Fibroblast of upper back skin (primary cell): Measurements from ENCODE around the gene CCT6B.
"Not testable (repeated sequence)": the region's sequence is repeated elsewhere in the genome, so short reads cannot be mapped to it uniquely, and the experiment has no call there.

ENCODE experiments used
- DNase-seq: peaks from one replicate; pipeline ENCODE4 v3.0.0-alpha.2; 2013

Gene CCT6B

GRCh38 chr17:34961093-34961911 is at the start of gene CCT6B, which contains the start of gene ZNF830:
Gene CCT6B (minus strand): TSS chr17:34961460. CDS start chr17:34961393, 67 bp downstream.
Gene ZNF830 (plus strand): TSS chr17:34961540. CDS start chr17:34961567, 27 bp downstream.
- DNase-seq = peak; percentile 95

- DNase-seq = no peak
Measured at GRCh38 chr17:35010093-35010492, 48.8 kb upstream of the CCT6B start.

GRCh38 chr17:35006961-35007360 is 45.7 kb upstream of the CCT6B start:
- DNase-seq = no peak

- DNase-seq = no peak
Measured at GRCh38 chr17:35006345-35006744, 45.1 kb upstream of the CCT6B start.

GRCh38 chr17:35003778-35004177 is 42.5 kb upstream of the CCT6B start:
- no peak for DNase-seq

GRCh38 chr17:35002876-35003551 is 41.8 kb upstream of the CCT6B start:
- no peak for DNase-seq

- no peak for DNase-seq
Measured at GRCh38 chr17:35001549-35001948, 40.3 kb upstream of the CCT6B start.

- not testable (repeated sequence) for DNase-seq
Measured at GRCh38 chr17:35000965-35001364, 39.7 kb upstream of the CCT6B start.

- DNase-seq = no peak
Measured at GRCh38 chr17:34999456-34999855, 38.2 kb upstream of the CCT6B start.

- DNase-seq = peak; percentile 69
Measured at GRCh38 chr17:34998205-34998604, 36.9 kb upstream of the CCT6B start.

GRCh38 chr17:34997355-34997862 is 36.1 kb upstream of the CCT6B start:
- peak; percentile 89 for DNase-seq

GRCh38 chr17:34996422-34997285 is 35.4 kb upstream of the CCT6B start:
- no peak for DNase-seq

GRCh38 chr17:34993031-34993430 is 31.8 kb upstream of the CCT6B start:
- DNase-seq = no peak

GRCh38 chr17:34991606-34992005 is 30.3 kb upstream of the CCT6B start:
- DNase-seq = no peak

- DNase-seq = no peak
Measured at GRCh38 chr17:34990921-34991365, 29.7 kb upstream of the CCT6B start.

- no peak for DNase-seq
Measured at GRCh38 chr17:34989473-34989872, 28.2 kb upstream of the CCT6B start.

GRCh38 chr17:34988644-34989043 is 27.4 kb upstream of the CCT6B start:
- DNase-seq = no peak

- DNase-seq = no peak
Measured at GRCh38 chr17:34987232-34987631, 26.0 kb upstream of the CCT6B start.

- DNase-seq = peak; percentile 13
Measured at GRCh38 chr17:34981538-34982241, 20.4 kb upstream of the CCT6B start.

- peak; percentile 81 for DNase-seq
Measured at GRCh38 chr17:34980681-34981537, 19.6 kb upstream of the CCT6B start.

GRCh38 chr17:34980353-34980680 is 19.1 kb upstream of the CCT6B start, which contains the start of gene LIG3:
Gene LIG3 (plus strand): TSS chr17:34980512. CDS start chr17:34983006, 2,494 bp downstream.
- DNase-seq = peak; percentile 94
